GM18505 (cell line): Measurements from ENCODE around the gene ATP2B2.

ENCODE experiments used
- ATAC-seq: cut with Tn5 transposase; IDR thresholded peaks from one replicate; pipeline ENCODE4 v1.9.1; 2021; ENCODE audit not compliant: unreplicated experiment
- POLR2A ChIP-seq: IDR thresholded peaks from 4 replicates; pipeline ENCODE4 v1.6.1; 2011; ENCODE audit warnings: borderline replicate concordance; ENCODE audit not compliant: insufficient read depth, insufficient read length; ENCODE audit errors: extremely low read depth

The ATP2B2 gene

GRCh38 chr3:10524270-10524669, 18.9 kb upstream of the ATP2B2 start:
- no peak for ATAC-seq
- TF ChIP-seq POLR2A, result no peak

GRCh38 chr3:10523561-10523960, 18.2 kb upstream of the ATP2B2 start:
- no peak for ATAC-seq
- no peak for TF ChIP-seq POLR2A

- TF ChIP-seq POLR2A, result no peak
- no peak for ATAC-seq
These were observed 17.4 kb upstream of the ATP2B2 start for GRCh38 chr3:10522646-10523303.

- no peak for ATAC-seq
- TF ChIP-seq POLR2A, result no peak
These were observed 16.5 kb upstream of the ATP2B2 start for GRCh38 chr3:10521772-10522441.

GRCh38 chr3:10520072-10520471, 14.7 kb upstream of the ATP2B2 start:
- no peak for TF ChIP-seq POLR2A

GRCh38 chr3:10519236-10519635, 13.8 kb upstream of the ATP2B2 start:
- ATAC-seq, result no peak
- TF ChIP-seq POLR2A, result no peak

More at GRCh38 chr3:10520072-10520471, 14.7 kb upstream of the ATP2B2 start:
- no peak for ATAC-seq

GRCh38 chr3:10518506-10519150, 13.2 kb upstream of the ATP2B2 start:
- ATAC-seq, result no peak
- no peak for TF ChIP-seq POLR2A

- TF ChIP-seq POLR2A, result no peak
- no peak for ATAC-seq
These were observed 12.2 kb upstream of the ATP2B2 start for GRCh38 chr3:10517627-10518026.

- ATAC-seq, result no peak
- no peak for TF ChIP-seq POLR2A
These were observed 11.4 kb upstream of the ATP2B2 start for GRCh38 chr3:10516544-10517452.

- ATAC-seq, result no peak
These were observed 10.6 kb upstream of the ATP2B2 start for GRCh38 chr3:10515884-10516495.

GRCh38 chr3:10515396-10515795, 10.0 kb upstream of the ATP2B2 start:
- TF ChIP-seq POLR2A, result no peak
- no peak for ATAC-seq

More at GRCh38 chr3:10515884-10516495, 10.6 kb upstream of the ATP2B2 start:
- no peak for TF ChIP-seq POLR2A

GRCh38 chr3:10514407-10515069, 9.2 kb upstream of the ATP2B2 start:
- TF ChIP-seq POLR2A, result no peak
- ATAC-seq, result no peak
